Measurements from ENCODE around the gene TRABD2B. TPM values are rescaled to one million over a fixed set of nuclear protein-coding genes. Genes with fewer than 3 reads are reported as not detected.

The TRABD2B gene
- total RNA-seq, 1 donor from 2014 or later, result 6.7 TPM

DNA sequence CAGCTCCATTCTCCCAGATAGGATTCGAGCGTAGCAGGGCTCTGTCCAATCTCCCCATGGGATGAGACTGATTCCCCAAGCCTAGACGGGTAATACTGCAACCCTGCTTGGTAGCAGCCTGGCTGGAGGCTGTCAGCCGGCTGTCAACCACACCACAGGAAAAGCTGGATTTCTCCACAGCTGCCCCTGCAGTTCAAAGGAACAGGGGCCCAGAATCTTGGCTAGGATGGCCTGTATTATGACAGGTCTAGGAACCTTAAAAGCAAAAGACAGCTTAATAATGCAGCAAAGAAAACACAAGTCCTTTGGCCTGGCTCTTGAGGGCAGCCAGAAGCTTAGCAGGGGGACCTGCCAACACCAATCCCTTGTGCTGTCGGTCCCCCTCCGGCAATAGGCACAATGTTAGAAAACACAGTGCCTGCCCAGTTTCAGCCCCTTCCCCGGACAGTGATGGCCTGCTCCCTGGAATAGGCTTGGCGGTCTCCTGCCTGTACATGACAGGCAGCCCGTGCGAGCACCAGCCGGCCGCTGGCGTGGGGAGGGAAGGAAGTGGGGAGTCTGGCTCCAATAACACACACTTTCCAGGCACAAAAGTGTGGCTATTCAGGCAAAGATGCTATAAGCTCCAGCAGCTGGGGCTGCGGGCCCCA is 90.5 kb downstream of the TRABD2B start:
- Mint-ChIP-seq H3K27ac (no peak overlapping the region), H3K4me1 (ENCODE audit: unreplicated experiment) (peaks cover 39% of the 10 kb centered on the region)

GRCh38 chr1:47906009-47906432 is 91.2 kb downstream of the TRABD2B start:
- H3K27ac Mint-ChIP-seq, result no peak overlapping the region
- no peak for DNase-seq (ENCODE audit: extremely low spot score, unreplicated experiment)
- no peaks in the 10 kb centered on the region for H3K9me3 Mint-ChIP-seq
- no peak for TF ChIP-seq CTCF (conservative IDR thresholded peaks at IDR 0.05)
- H3K4me3 Mint-ChIP-seq, result no peak overlapping the region
- peaks cover 38% of the 10 kb centered on the region for H3K4me1 Mint-ChIP-seq (ENCODE audit: unreplicated experiment)
- H3K27me3 Mint-ChIP-seq, result peaks cover 27% of the 10 kb centered on the region
- no peaks in the 10 kb centered on the region for H3K36me3 Mint-ChIP-seq

More for the DNA sequence above, 90.5 kb downstream of the TRABD2B start:
- DNase-seq (ENCODE audit: extremely low spot score, unreplicated experiment), result no peak
- Mint-ChIP-seq H3K36me3 (no peaks in the 10 kb centered on the region), H3K4me3 (peak overlapping the region; percentile 23), H3K9me3 (no peaks in the 10 kb centered on the region), H3K27me3 (peaks cover 28% of the 10 kb centered on the region)
- TF ChIP-seq CTCF (conservative IDR thresholded peaks at IDR 0.05), result no peak

GRCh38 chr1:47903723-47904122 is 93.5 kb downstream of the TRABD2B start:
- H3K4me3 Mint-ChIP-seq, result no peak overlapping the region
- no peaks in the 10 kb centered on the region for H3K36me3 Mint-ChIP-seq
- no peak overlapping the region for H3K27ac Mint-ChIP-seq
- no peaks in the 10 kb centered on the region for H3K9me3 Mint-ChIP-seq
- peaks cover 25% of the 10 kb centered on the region for H3K27me3 Mint-ChIP-seq
- no peak for TF ChIP-seq CTCF (conservative IDR thresholded peaks at IDR 0.05)
- DNase-seq (ENCODE audit: extremely low spot score, unreplicated experiment), result no peak
- peaks cover 41% of the 10 kb centered on the region for H3K4me1 Mint-ChIP-seq (ENCODE audit: unreplicated experiment)

DNA sequence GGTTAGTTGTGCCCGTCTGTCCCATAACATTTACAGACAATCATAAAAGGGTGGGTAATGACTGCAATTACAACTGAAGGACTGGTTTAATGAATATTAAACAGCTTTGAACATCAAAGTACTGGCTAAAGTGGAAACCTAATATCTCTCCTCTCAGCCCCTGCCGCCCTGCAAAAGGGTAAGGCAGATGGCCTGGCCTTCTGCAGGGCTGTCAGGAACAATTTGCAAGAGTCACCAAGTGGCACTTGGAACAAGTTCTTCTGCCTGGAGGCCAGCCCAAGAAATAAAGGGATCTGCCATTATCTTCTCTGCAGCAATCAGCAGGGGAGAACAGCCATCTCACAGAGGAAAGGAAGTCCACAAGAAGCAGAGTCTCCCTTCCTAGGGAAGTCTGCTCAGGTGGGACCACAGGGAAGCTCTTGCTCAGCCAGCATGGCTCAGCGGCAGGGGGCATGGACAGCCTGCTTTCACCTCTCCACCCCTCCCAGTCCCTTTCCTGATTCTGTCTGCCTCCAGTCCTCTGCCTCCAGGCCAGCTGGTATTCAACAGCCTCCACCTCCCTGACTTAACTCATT is 96.1 kb downstream of the TRABD2B start:
- Mint-ChIP-seq H3K9me3 (no peaks in the 10 kb centered on the region), H3K27me3 (peaks cover 22% of the 10 kb centered on the region), H3K4me3 (no peak overlapping the region), H3K27ac (no peak overlapping the region), H3K4me1 (ENCODE audit: unreplicated experiment) (peaks cover 34% of the 10 kb centered on the region), H3K36me3 (no peaks in the 10 kb centered on the region)
- no peak for TF ChIP-seq CTCF (conservative IDR thresholded peaks at IDR 0.05)
- DNase-seq (ENCODE audit: extremely low spot score, unreplicated experiment), result no peak

DNA sequence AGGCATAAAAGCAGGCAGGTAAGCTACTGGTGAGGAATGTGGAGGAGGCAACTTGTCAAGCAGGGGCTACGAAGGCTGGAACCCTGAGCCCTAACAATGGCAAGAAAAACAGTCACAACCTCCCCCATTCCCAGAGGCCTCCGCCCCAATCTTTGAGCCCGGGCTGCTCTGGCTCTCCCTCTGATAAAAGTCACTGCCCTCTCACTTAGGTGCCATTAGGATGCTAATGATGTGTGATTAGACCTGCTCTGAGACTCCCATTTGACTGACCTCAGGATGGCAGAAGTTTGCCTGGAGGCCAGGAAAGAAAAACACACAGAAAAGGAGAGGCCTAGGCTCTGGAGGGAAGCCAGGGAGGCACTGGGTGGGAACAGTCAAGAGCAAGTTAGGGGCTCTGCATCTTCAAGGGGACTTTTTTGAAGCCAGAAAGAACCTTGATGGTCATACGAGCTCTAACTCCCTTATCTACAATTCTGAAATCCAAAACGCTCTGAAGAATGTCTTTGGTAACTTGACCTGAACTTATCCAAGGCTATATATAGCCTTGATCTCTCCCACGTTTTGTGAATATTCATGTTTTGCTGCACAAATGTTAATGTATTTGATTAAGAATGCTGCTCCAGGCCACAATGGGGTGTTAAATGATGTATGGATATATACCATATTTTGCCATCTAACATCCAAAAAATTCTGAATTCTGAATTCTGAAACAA is 98.9 kb downstream of the TRABD2B start:
- no peaks in the 10 kb centered on the region for H3K36me3 Mint-ChIP-seq
- no peaks in the 10 kb centered on the region for H3K9me3 Mint-ChIP-seq
- no peak for TF ChIP-seq CTCF (conservative IDR thresholded peaks at IDR 0.05)
- H3K27me3 Mint-ChIP-seq, result peaks cover 16% of the 10 kb centered on the region
- H3K4me3 Mint-ChIP-seq, result no peak overlapping the region
- H3K4me1 Mint-ChIP-seq (ENCODE audit: unreplicated experiment), result peaks cover 41% of the 10 kb centered on the region
- DNase-seq (ENCODE audit: extremely low spot score, unreplicated experiment), result no peak
- H3K27ac Mint-ChIP-seq, result peak overlapping the region; percentile 18

Data from type B pancreatic cell (in vitro differentiated cells).